IMR-90 (cell line): ENCODE data around the gene SMAD7. TPM values are rescaled to one million over a fixed set of nuclear protein-coding genes. Genes with fewer than 3 reads are reported as not detected.

Experiments used
- ATAC-seq: fragments of 200-7000 bp; cut with Tn5 transposase; 2 replicates; pipeline ENCODE4 v1.9.1; 2020; ENCODE audit warnings: low read depth, mild to moderate bottlenecking, moderate library complexity
- BruUV-seq: library from RNA; stranded (reverse); fragments of 400-500 nt; replicated peaks from 2 replicates; lab custom pipeline; 2021; lab: Mats Ljungman, UMichigan
- CTCF ChIA-PET: fragments of 300-600 bp; formaldehyde crosslinking; extraction: SDS; loops from one replicate; lab custom pipeline; 2021; ENCODE audit warnings: antibody characterized with exemption; lab: Yijun Ruan, JAX
- POLR2A ChIA-PET: fragments of 300-600 bp; sonication (Branson Sonifier 250); formaldehyde crosslinking; loops from one replicate; lab custom pipeline; 2022; ENCODE audit warnings: antibody characterized with exemption; ENCODE audit not compliant: unreplicated experiment; lab: Charles Lee
- DNase-seq: peaks from one replicate; pipeline ENCODE4 v3.0.0; 2013
- H2AFZ ChIP-seq: replicated peaks from 2 replicates; pipeline ENCODE3; 2013; ENCODE audit warnings: low read length, mild to moderate bottlenecking; ENCODE audit not compliant: poor library complexity
- H2AK5ac ChIP-seq: 2 replicates; pipeline ENCODE4 v1.6.1; 2013; ENCODE audit warnings: low read depth, low read length, inconsistent platforms
- H2AK9ac ChIP-seq: replicated peaks from 2 replicates; pipeline ENCODE3; 2013; ENCODE audit warnings: mild to moderate bottlenecking, low read depth, low read length, moderate library complexity; ENCODE audit not compliant: poor library complexity
- H2BK120ac ChIP-seq: 2 replicates; pipeline ENCODE4 v1.6.1; 2013; ENCODE audit warnings: low read depth, low read length, inconsistent platforms
- H2BK15ac ChIP-seq: 3 replicates; pipeline ENCODE4 v1.6.1; 2013; ENCODE audit warnings: low read depth, low read length, inconsistent platforms
- H2BK20ac ChIP-seq: 2 replicates; pipeline ENCODE4 v1.6.1; 2013; ENCODE audit warnings: low read depth, mild to moderate bottlenecking, inconsistent platforms, low read length, moderate library complexity
- H2BK5ac ChIP-seq: 2 replicates; pipeline ENCODE4 v1.6.1; 2013; ENCODE audit warnings: mild to moderate bottlenecking, low read depth, low read length, inconsistent platforms; ENCODE audit not compliant: poor library complexity, severe bottlenecking
- H3K14ac ChIP-seq: replicated peaks from 2 replicates; pipeline ENCODE4 v1.6.1; 2013; ENCODE audit warnings: low read depth, low read length, inconsistent platforms
- H3K18ac ChIP-seq: 2 replicates; pipeline ENCODE4 v1.6.1; 2013; ENCODE audit warnings: low read depth, low read length, control low read depth
- H3K23ac ChIP-seq: 2 replicates; pipeline ENCODE4 v1.6.1; 2013; ENCODE audit warnings: low read depth, low read length, inconsistent platforms
- H3K27ac ChIP-seq: 2 replicates; pipeline ENCODE4 v1.5.1; 2013; ENCODE audit warnings: mild to moderate bottlenecking, control low read depth, low read length; ENCODE audit not compliant: insufficient read depth
- H3K27me3 ChIP-seq: 2 replicates; pipeline ENCODE4 v1.6.1; 2013; ENCODE audit warnings: low read length; ENCODE audit not compliant: control insufficient read depth, insufficient read depth
- H3K36me3 ChIP-seq: 2 replicates; pipeline ENCODE4 v1.6.1; 2013; ENCODE audit warnings: low read length, mixed read lengths; ENCODE audit not compliant: control insufficient read depth, insufficient read depth
- H3K4ac ChIP-seq: 2 replicates; pipeline ENCODE4 v1.6.1; 2013; ENCODE audit warnings: low read depth, low read length, inconsistent platforms
- H3K4me1 ChIP-seq: 2 replicates; pipeline ENCODE4 v1.6.1; 2013; ENCODE audit warnings: low read length, mixed read lengths; ENCODE audit not compliant: control insufficient read depth, insufficient read depth
- H3K4me2 ChIP-seq: 2 replicates; pipeline ENCODE4 v1.6.1; 2013; ENCODE audit warnings: low read depth, mild to moderate bottlenecking, control low read depth, low read length, moderate library complexity
- H3K4me3 ChIP-seq: 2 replicates; pipeline ENCODE4 v1.5.1; 2013; ENCODE audit warnings: low read depth, mild to moderate bottlenecking, control low read depth, low read length, moderate library complexity; ENCODE audit not compliant: insufficient read depth
- H3K56ac ChIP-seq: 2 replicates; pipeline ENCODE4 v1.6.1; 2013; ENCODE audit warnings: low read length, inconsistent platforms; ENCODE audit not compliant: insufficient read depth; ENCODE audit errors: extremely low read depth
- H3K79me1 ChIP-seq, 2 experiments: 2 replicates each; pipeline ENCODE4 v1.6.1; 2013; ENCODE audit warnings: low read length in 2 of 2, inconsistent platforms in 1 of 2, low read depth in 1 of 2
- H3K9ac ChIP-seq: 2 replicates; pipeline ENCODE4 v1.6.1; 2013; ENCODE audit warnings: low read depth, low read length, control low read depth
- H3K9me1 ChIP-seq: 2 replicates; pipeline ENCODE4 v1.6.1; 2013; ENCODE audit warnings: low read length, inconsistent platforms; ENCODE audit not compliant: insufficient read depth
- H3K9me3 ChIP-seq: 2 replicates; pipeline ENCODE4 v1.6.1; 2013; ENCODE audit warnings: low read length; ENCODE audit not compliant: control insufficient read depth, insufficient read depth
- H4K20me1 ChIP-seq: 2 replicates; pipeline ENCODE4 v1.6.1; 2013; ENCODE audit warnings: low read length, inconsistent platforms; ENCODE audit not compliant: insufficient read depth
- H4K5ac ChIP-seq: 2 replicates; pipeline ENCODE4 v1.6.1; 2013; ENCODE audit warnings: mild to moderate bottlenecking, low read depth, low read length, control low read depth
- H4K8ac ChIP-seq, 2 experiments: 2 replicates each; pipeline ENCODE4 v1.6.1; 2013; ENCODE audit warnings: low read depth in 2 of 2, low read length in 2 of 2, control low read depth in 1 of 2, inconsistent platforms in 1 of 2
- H4K91ac ChIP-seq: 2 replicates; pipeline ENCODE4 v1.6.1; 2013; ENCODE audit warnings: low read depth, low read length, inconsistent platforms; ENCODE audit not compliant: insufficient read depth
- BHLHE40 ChIP-seq: fragments of 150-350 bp; IDR thresholded peaks from 2 replicates; pipeline ENCODE4 v1.6.1; 2016; ENCODE audit warnings: mild to moderate bottlenecking, low read depth, low read length
- CEBPB ChIP-seq: IDR thresholded peaks from 2 replicates; pipeline ENCODE4 v1.6.1; 2012; ENCODE audit warnings: low read depth, low read length, improper control_type of control experiment
- CHD1 ChIP-seq: IDR thresholded peaks from 2 replicates; pipeline ENCODE4 v1.6.1; 2012; ENCODE audit warnings: low read depth, low read length, improper control_type of control experiment
- CTCF ChIP-seq: conservative IDR thresholded peaks from 2 replicates; pipeline ENCODE4 v1.5.1; 2012; ENCODE audit warnings: mild to moderate bottlenecking, low read depth, low read length, improper control_type of control experiment
- ELK1 ChIP-seq: fragments of 150-350 bp; IDR thresholded peaks from 2 replicates; pipeline ENCODE4 v1.6.1; 2016; ENCODE audit warnings: low read depth, mild to moderate bottlenecking, low read length, moderate library complexity, borderline replicate concordance
- FOS ChIP-seq: fragments of 150-350 bp; IDR thresholded peaks from 2 replicates; pipeline ENCODE4 v1.6.1; 2016; ENCODE audit warnings: low read depth, low read length
- MAFK ChIP-seq: IDR thresholded peaks from 2 replicates; pipeline ENCODE4 v1.6.1; 2012; ENCODE audit warnings: low read depth, low read length, improper control_type of control experiment
- MAZ ChIP-seq: IDR thresholded peaks from 2 replicates; pipeline ENCODE4 v1.6.1; 2012; ENCODE audit warnings: low read depth, mild to moderate bottlenecking, low read length, improper control_type of control experiment, moderate library complexity, borderline replicate concordance
- MXI1 ChIP-seq: IDR thresholded peaks from 2 replicates; pipeline ENCODE4 v1.6.1; 2012; ENCODE audit warnings: low read depth, mild to moderate bottlenecking, low read length, moderate library complexity, borderline replicate concordance
- NFE2L2 ChIP-seq: fragments of 150-350 bp; IDR thresholded peaks from 2 replicates; pipeline ENCODE4 v1.6.1; 2016; ENCODE audit warnings: low read depth, mild to moderate bottlenecking, low read length
- POLR2A ChIP-seq: IDR thresholded peaks from 2 replicates; pipeline ENCODE4 v1.6.1; 2012; ENCODE audit warnings: mild to moderate bottlenecking, low read depth, low read length
- RAD21 ChIP-seq: IDR thresholded peaks from 2 replicates; pipeline ENCODE4 v1.6.1; 2012; ENCODE audit warnings: low read length, improper control_type of control experiment
- RCOR1 ChIP-seq: IDR thresholded peaks from 2 replicates; pipeline ENCODE4 v1.6.1; 2012; ENCODE audit warnings: mild to moderate bottlenecking, low read length, improper control_type of control experiment; ENCODE audit not compliant: insufficient replicate concordance
- RFX5 ChIP-seq: IDR thresholded peaks from 2 replicates; pipeline ENCODE4 v1.8.0; 2012; ENCODE audit warnings: low read depth, mild to moderate bottlenecking, low read length, moderate library complexity
- SMC3 ChIP-seq: fragments of 150-350 bp; IDR thresholded peaks from 2 replicates; pipeline ENCODE4 v1.6.1; 2016; ENCODE audit warnings: low read depth, mild to moderate bottlenecking, antibody characterized with exemption, low read length, moderate library complexity
- USF2 ChIP-seq: fragments of 150-350 bp; IDR thresholded peaks from 2 replicates; pipeline ENCODE4 v1.6.1; 2017; ENCODE audit warnings: mild to moderate bottlenecking, antibody characterized with exemption, low read length, low read depth
- WGBS, 2 experiments: methylation state at CpG; one replicate each; pipeline versions ENCODE4 v1.1.5 to v1.1.7; 2013; ENCODE audit warnings: missing lambda C conversion rate in 2 of 2; ENCODE audit not compliant: insufficient read length in 1 of 2; ENCODE audit errors: extremely low coverage in 2 of 2; 5-methylcytosine and 5-hydroxymethylcytosine counted together
- dilution Hi-C: fragments of 300-500 bp; cut with HindIII; formaldehyde crosslinking; loops from one replicate; pipeline ENCODE4 v1.14.3; 2018; ENCODE audit warnings: low sequenced_read_pairs; ENCODE audit not compliant: unreplicated experiment
- in situ Hi-C: fragments of 300-500 bp; cut with MboI; formaldehyde crosslinking; loops from 3 replicates; pipeline ENCODE4 v1.14.3; 2019; ENCODE audit warnings: low sequenced_read_pairs, inconsistent platforms, mixed read lengths
- intact Hi-C: fragments of 100-400 bp; cut with micrococcal nuclease; formaldehyde crosslinking; loops from 2 replicates; pipeline ENCODE4 v1.10.0; 2022
- polyA plus RNA-seq, 3 experiments: library from polyadenylated mRNA; depleted of rRNA; stranded (reverse); fragments of >200 nt; gene quantifications; 2 replicates each; pipeline ENCODE4 v1.2.3, GENCODE V29; 2012; ENCODE audit warnings: low replicate concordance in 1 of 3
- total RNA-seq: library from RNA; depleted of rRNA; stranded (reverse); fragments of >200 nt; gene quantifications from 2 replicates; pipeline ENCODE4 v1.2.3, GENCODE V29; 2012

The SMAD7 gene
- total and polyA plus RNA-seq, 2 of the 4 experiments (the other 2 are of a cell fraction), result 15.8 to 17.6 TPM

- CTCF ChIA-PET, result no interaction called here
- dilution Hi-C loops (no loop called here), intact Hi-C loops (no loop called here), in situ Hi-C loops (no loop called here)
- Histone ChIP-seq H3K18ac (no peak overlapping the region), H2BK120ac (no peak overlapping the region), H3K56ac (no peak overlapping the region), H2AFZ (no peak overlapping the region), H3K9ac (no peak overlapping the region), H2BK20ac (no peak overlapping the region), H3K27ac (no peak overlapping the region), H2BK15ac (no peak overlapping the region), H3K36me3 (no peaks in the 10 kb centered on the region), H3K4me2 (no peak overlapping the region), H3K4me1 (peaks cover 4% of the 10 kb centered on the region), H3K9me3 (no peaks in the 10 kb centered on the region), H3K79me1 (0 out of 4 replicates have a peak, but pooled peaks cover 0 to 2% of the 10 kb centered on the region in 2 experiments), H3K4me3 (no peak overlapping the region), H3K9me1 (0 out of 2 replicates have a peak, but pooled peaks cover 9% of the 10 kb centered on the region), H4K8ac (no peak overlapping the region), H3K4ac (no peak overlapping the region), H3K23ac (no peak overlapping the region), H2AK9ac (no peak overlapping the region), H4K91ac (no peak overlapping the region), H4K5ac (no peak overlapping the region), H2BK5ac (no peak overlapping the region), H3K14ac (no peak overlapping the region), H2AK5ac (no peak overlapping the region), H3K27me3 (no peaks in the 10 kb centered on the region; the same call in 1 of the 2 replicates), H4K20me1 (no peaks in the 10 kb centered on the region)
- DNase-seq, result no peak
- no CpG with 5 or more reads among the region's 15 CpGs for WGBS, 2 experiments
- no peak for TF ChIP-seq RAD21
- TF ChIP-seq CEBPB, result no peak
- TF ChIP-seq SMC3, result no peak
- no peak for TF ChIP-seq POLR2A
- TF ChIP-seq MAZ, result no peak
- no peak for TF ChIP-seq CTCF
- no peak for TF ChIP-seq NFE2L2
- TF ChIP-seq RCOR1, result no peak
- TF ChIP-seq BHLHE40, result no peak
- TF ChIP-seq USF2, result no peak
- no peak for TF ChIP-seq MAFK
- no peak for TF ChIP-seq ELK1
- TF ChIP-seq FOS, result no peak
- no peak for TF ChIP-seq RFX5
- no peak for TF ChIP-seq MXI1
- no peak for TF ChIP-seq CHD1
- POLR2A ChIA-PET, result no interaction called here
- BruUV-seq, result no TSS peak
- ATAC-seq, result no peak
Measured at GRCh38 chr18:48879008-48879431, 71.7 kb downstream of the SMAD7 start.
